Measurements from ENCODE around the gene TMTC4. TPM values are rescaled to one million over a fixed set of nuclear protein-coding genes. Genes with fewer than 3 reads are reported as not detected.

Gene TMTC4
- polyA plus RNA-seq, 1 donor from 2014 or later, result 123 TPM

DNA sequence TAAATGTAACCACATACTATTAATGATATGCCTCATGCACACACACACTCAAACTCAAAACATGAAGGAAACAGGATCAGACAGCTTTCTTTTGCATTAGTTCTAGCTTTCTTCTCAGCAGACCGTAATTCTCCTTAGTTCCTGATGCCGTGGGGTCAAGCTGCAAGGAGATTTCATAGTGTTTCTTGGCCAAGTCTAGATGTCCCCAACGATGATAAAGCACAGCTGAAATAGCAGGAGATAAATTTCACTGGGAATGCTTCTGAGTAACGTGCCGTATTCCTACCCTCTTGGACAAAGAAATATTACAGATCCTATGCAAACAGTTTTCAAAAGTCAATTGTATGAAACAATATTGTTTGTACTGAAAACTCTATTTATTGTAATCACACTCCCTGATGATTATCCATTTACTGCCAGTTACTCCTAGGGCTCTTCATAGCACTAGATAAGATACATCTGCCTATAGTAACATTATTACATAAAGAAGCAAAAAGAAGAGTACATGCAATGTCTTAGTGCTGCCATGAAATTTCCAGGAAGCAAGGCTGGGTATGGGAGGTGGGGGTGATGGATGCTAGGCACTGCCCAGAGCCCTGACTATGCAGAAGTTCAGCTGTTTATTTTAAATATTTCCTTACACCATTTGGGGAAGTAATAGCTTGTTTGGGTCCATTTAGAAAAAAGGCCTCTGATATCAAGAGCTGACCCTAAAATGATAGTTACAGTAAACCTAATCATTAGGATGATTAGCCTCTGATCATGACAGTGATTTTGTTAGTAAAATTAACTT, 69.5 kb downstream of the TMTC4 start:
- TF ChIP-seq, protein P1, sequence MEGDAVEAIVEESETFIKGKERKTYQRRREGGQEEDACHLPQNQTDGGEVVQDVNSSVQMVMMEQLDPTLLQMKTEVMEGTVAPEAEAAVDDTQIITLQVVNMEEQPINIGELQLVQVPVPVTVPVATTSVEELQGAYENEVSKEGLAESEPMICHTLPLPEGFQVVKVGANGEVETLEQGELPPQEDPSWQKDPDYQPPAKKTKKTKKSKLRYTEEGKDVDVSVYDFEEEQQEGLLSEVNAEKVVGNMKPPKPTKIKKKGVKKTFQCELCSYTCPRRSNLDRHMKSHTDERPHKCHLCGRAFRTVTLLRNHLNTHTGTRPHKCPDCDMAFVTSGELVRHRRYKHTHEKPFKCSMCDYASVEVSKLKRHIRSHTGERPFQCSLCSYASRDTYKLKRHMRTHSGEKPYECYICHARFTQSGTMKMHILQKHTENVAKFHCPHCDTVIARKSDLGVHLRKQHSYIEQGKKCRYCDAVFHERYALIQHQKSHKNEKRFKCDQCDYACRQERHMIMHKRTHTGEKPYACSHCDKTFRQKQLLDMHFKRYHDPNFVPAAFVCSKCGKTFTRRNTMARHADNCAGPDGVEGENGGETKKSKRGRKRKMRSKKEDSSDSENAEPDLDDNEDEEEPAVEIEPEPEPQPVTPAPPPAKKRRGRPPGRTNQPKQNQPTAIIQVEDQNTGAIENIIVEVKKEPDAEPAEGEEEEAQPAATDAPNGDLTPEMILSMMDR (IDR thresholded peaks at IDR 0.05; ENCODE audit: poor library complexity, severe bottlenecking), result no peak
- no peak for TF ChIP-seq EP300 (conservative IDR thresholded peaks at IDR 0.05; ENCODE audit: poor library complexity, severe bottlenecking)
- TF ChIP-seq TAF1 (IDR thresholded peaks at IDR 0.05; ENCODE audit: low read depth), result no peak
- TF ChIP-seq, protein P2, sequence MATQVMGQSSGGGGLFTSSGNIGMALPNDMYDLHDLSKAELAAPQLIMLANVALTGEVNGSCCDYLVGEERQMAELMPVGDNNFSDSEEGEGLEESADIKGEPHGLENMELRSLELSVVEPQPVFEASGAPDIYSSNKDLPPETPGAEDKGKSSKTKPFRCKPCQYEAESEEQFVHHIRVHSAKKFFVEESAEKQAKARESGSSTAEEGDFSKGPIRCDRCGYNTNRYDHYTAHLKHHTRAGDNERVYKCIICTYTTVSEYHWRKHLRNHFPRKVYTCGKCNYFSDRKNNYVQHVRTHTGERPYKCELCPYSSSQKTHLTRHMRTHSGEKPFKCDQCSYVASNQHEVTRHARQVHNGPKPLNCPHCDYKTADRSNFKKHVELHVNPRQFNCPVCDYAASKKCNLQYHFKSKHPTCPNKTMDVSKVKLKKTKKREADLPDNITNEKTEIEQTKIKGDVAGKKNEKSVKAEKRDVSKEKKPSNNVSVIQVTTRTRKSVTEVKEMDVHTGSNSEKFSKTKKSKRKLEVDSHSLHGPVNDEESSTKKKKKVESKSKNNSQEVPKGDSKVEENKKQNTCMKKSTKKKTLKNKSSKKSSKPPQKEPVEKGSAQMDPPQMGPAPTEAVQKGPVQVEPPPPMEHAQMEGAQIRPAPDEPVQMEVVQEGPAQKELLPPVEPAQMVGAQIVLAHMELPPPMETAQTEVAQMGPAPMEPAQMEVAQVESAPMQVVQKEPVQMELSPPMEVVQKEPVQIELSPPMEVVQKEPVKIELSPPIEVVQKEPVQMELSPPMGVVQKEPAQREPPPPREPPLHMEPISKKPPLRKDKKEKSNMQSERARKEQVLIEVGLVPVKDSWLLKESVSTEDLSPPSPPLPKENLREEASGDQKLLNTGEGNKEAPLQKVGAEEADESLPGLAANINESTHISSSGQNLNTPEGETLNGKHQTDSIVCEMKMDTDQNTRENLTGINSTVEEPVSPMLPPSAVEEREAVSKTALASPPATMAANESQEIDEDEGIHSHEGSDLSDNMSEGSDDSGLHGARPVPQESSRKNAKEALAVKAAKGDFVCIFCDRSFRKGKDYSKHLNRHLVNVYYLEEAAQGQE (IDR thresholded peaks at IDR 0.05; ENCODE audit: borderline replicate concordance), result no peak
- TF ChIP-seq POLR2AphosphoS5 (IDR thresholded peaks at IDR 0.05), result no peak
- no peak for TF ChIP-seq EZH2 (IDR thresholded peaks at IDR 0.05; ENCODE audit: borderline replicate concordance, insufficient read depth, low read length, poor library complexity, severe bottlenecking)
- no peak for TF ChIP-seq SMC3 (conservative IDR thresholded peaks at IDR 0.05; ENCODE audit: poor library complexity)
- no peak for TF ChIP-seq MXI1 (conservative IDR thresholded peaks at IDR 0.05; ENCODE audit: poor library complexity, severe bottlenecking)
- TF ChIP-seq RAD21 (conservative IDR thresholded peaks at IDR 0.05), result no peak
- H3K27ac ChIP-seq (ENCODE audit: low read length), result no peak overlapping the region
- H3K4me3 ChIP-seq (ENCODE audit: low read length), result no peak overlapping the region
- no peaks in the 10 kb centered on the region for H3K9me3 ChIP-seq (ENCODE audit: low read length)
- H3K79me2 ChIP-seq (replicated peaks; ENCODE audit: insufficient read depth, low read length), result no peaks in the 10 kb centered on the region
- H4K20me1 ChIP-seq (ENCODE audit: insufficient read depth), result no peaks in the 10 kb centered on the region
- no peaks in the 10 kb centered on the region for H3K27me3 ChIP-seq (ENCODE audit: insufficient read depth, low read depth, low read length)
- no peaks in the 10 kb centered on the region for H3K9me2 ChIP-seq (ENCODE audit: insufficient read depth, low read length)
- no peak overlapping the region for H2AFZ ChIP-seq (ENCODE audit: low read depth, low read length)
- H3K36me3 ChIP-seq (ENCODE audit: insufficient read depth, low read length), result no peaks in the 10 kb centered on the region
- H3F3A ChIP-seq (ENCODE audit: insufficient read depth, low read length, poor library complexity, severe bottlenecking), result no peaks in the 10 kb centered on the region
- no peak overlapping the region for H3K9ac ChIP-seq (ENCODE audit: low read length)
- H3K4me2 ChIP-seq (ENCODE audit: low read length), result no peak overlapping the region

DNA sequence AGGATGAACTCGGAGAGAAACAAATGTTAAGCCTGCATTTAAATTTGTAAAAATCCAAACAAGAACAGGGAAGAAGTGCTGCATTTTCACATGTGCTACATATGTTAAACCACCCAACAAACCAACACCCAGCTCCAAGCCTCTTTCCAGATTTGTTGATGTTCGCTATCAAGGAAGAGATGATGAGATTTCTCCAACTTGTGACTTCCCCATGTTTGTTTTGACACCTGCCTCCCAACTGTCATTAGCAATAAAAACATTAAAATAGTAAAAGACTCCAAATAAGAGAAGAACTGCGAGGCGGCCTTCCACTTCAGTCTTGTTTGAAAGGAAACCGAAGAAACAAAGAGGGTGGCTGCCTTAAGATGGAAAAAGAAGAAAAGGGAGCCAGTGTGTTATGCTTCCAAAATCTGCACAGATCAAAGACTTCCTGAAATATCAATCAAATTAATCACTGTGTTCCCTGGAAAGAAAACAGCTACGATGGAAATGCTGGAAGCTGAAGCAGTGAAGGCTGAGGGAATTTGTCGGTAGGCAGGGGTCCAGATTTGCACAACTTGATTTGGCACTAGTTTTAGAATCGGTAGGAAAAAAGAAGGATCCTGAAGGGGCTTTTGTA, 72.0 kb downstream of the TMTC4 start:
- H3K79me2 ChIP-seq (replicated peaks; ENCODE audit: insufficient read depth, low read length), result no peaks in the 10 kb centered on the region
- H3K4me2 ChIP-seq (ENCODE audit: low read length), result no peak overlapping the region
- H3K9ac ChIP-seq (ENCODE audit: low read length), result no peak overlapping the region
- no peaks in the 10 kb centered on the region for H3K9me3 ChIP-seq (ENCODE audit: low read length)
- H3K27ac ChIP-seq (ENCODE audit: low read length), result no peak overlapping the region
- H2AFZ ChIP-seq (ENCODE audit: low read depth, low read length), result no peak overlapping the region
- no peaks in the 10 kb centered on the region for H3K9me2 ChIP-seq (ENCODE audit: insufficient read depth, low read length)
- no peaks in the 10 kb centered on the region for H3F3A ChIP-seq (ENCODE audit: insufficient read depth, low read length, poor library complexity, severe bottlenecking)
- H4K20me1 ChIP-seq (ENCODE audit: insufficient read depth), result no peaks in the 10 kb centered on the region
- no peak overlapping the region for H3K4me3 ChIP-seq (ENCODE audit: low read length)
- no peaks in the 10 kb centered on the region for H3K36me3 ChIP-seq (ENCODE audit: insufficient read depth, low read length)
- TF ChIP-seq, protein P2 (IDR thresholded peaks at IDR 0.05; ENCODE audit: borderline replicate concordance), result no peak
- TF ChIP-seq MXI1 (conservative IDR thresholded peaks at IDR 0.05; ENCODE audit: poor library complexity, severe bottlenecking) (no peak), EP300 (conservative IDR thresholded peaks at IDR 0.05; ENCODE audit: poor library complexity, severe bottlenecking) (no peak), TAF1 (IDR thresholded peaks at IDR 0.05; ENCODE audit: low read depth) (no peak), POLR2AphosphoS5 (IDR thresholded peaks at IDR 0.05) (no peak), SMC3 (conservative IDR thresholded peaks at IDR 0.05; ENCODE audit: poor library complexity) (no peak), EZH2 (IDR thresholded peaks at IDR 0.05; ENCODE audit: borderline replicate concordance, insufficient read depth, low read length, poor library complexity, severe bottlenecking) (no peak), RAD21 (conservative IDR thresholded peaks at IDR 0.05) (no peak)
- TF ChIP-seq, protein P1 (IDR thresholded peaks at IDR 0.05; ENCODE audit: poor library complexity, severe bottlenecking), result no peak
- no peaks in the 10 kb centered on the region for H3K27me3 ChIP-seq (ENCODE audit: insufficient read depth, low read depth, low read length)
